ENCODE data around the gene ARHGEF7. TPM values are rescaled to one million over a fixed set of nuclear protein-coding genes. Genes with fewer than 3 reads are reported as not detected.

The ARHGEF7 gene
- total RNA-seq, 1 experiment from 2014 or later = 47.3 TPM

DNA sequence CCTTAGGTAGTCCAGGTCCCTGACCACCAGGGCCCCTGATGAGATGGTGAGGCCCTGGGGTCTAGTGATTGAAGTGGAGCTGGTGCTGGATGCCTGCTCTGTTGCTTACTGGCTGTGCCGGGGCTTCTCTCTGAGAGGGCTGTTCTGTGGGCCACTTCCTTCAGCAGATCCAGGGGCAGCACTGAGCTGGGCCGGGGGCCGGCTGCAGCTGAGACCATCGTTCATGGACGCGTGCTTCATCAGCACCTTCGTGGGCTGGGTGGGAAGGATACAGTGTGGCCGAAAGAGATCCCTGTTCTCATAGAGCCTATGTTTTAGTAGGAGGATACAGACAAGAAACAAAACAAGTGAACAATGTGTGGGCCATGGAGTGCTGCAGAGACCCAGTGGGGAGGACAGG is 172.1 kb downstream of the ARHGEF7 start (continued):
- TF ChIP-seq, protein P1, sequence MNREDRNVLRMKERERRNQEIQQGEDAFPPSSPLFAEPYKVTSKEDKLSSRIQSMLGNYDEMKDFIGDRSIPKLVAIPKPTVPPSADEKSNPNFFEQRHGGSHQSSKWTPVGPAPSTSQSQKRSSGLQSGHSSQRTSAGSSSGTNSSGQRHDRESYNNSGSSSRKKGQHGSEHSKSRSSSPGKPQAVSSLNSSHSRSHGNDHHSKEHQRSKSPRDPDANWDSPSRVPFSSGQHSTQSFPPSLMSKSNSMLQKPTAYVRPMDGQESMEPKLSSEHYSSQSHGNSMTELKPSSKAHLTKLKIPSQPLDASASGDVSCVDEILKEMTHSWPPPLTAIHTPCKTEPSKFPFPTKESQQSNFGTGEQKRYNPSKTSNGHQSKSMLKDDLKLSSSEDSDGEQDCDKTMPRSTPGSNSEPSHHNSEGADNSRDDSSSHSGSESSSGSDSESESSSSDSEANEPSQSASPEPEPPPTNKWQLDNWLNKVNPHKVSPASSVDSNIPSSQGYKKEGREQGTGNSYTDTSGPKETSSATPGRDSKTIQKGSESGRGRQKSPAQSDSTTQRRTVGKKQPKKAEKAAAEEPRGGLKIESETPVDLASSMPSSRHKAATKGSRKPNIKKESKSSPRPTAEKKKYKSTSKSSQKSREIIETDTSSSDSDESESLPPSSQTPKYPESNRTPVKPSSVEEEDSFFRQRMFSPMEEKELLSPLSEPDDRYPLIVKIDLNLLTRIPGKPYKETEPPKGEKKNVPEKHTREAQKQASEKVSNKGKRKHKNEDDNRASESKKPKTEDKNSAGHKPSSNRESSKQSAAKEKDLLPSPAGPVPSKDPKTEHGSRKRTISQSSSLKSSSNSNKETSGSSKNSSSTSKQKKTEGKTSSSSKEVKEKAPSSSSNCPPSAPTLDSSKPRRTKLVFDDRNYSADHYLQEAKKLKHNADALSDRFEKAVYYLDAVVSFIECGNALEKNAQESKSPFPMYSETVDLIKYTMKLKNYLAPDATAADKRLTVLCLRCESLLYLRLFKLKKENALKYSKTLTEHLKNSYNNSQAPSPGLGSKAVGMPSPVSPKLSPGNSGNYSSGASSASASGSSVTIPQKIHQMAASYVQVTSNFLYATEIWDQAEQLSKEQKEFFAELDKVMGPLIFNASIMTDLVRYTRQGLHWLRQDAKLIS (CRISPR knock-in tag; IDR thresholded peaks at IDR 0.05; ENCODE audit: borderline replicate concordance) = no peak
- TF ChIP-seq, protein P2, sequence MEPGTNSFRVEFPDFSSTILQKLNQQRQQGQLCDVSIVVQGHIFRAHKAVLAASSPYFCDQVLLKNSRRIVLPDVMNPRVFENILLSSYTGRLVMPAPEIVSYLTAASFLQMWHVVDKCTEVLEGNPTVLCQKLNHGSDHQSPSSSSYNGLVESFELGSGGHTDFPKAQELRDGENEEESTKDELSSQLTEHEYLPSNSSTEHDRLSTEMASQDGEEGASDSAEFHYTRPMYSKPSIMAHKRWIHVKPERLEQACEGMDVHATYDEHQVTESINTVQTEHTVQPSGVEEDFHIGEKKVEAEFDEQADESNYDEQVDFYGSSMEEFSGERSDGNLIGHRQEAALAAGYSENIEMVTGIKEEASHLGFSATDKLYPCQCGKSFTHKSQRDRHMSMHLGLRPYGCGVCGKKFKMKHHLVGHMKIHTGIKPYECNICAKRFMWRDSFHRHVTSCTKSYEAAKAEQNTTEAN (CRISPR knock-in tag; IDR thresholded peaks at IDR 0.05) = no peak
- TF ChIP-seq NFYB (CRISPR knock-in tag; conservative IDR thresholded peaks at IDR 0.05; ENCODE audit: low read depth) = no peak

DNA sequence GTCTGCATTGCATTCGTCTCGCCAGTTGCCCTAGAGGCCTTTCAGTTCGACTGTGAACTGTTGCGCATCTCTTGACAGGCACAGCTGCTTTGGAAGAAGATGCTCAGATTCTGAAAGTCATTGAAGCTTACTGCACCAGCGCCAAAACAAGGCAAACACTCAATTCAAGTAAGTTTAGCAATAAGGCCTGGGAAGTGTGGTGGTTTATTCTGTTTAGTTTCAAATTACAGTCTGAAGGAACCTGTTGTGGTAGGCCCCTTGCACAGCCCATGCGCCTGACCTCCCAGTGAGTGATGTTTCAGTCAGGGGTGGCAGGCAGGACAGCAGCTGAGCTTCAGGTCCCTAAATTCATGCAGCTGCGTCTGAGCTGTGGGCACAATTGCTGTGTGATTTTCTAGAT is 173.2 kb downstream of the ARHGEF7 start:
- ATAC-seq (no peak), DNase-seq (ENCODE audit: low spot score) (no peak)
- Mint-ChIP-seq H3K4me1 (no peaks in the 10 kb centered on the region), H3K36me3 (peaks cover 43% of the 10 kb centered on the region), H3K27ac (no peak overlapping the region), H3K9me3 (no peaks in the 10 kb centered on the region), H3K4me3 (no peak overlapping the region), H3K27me3 (ENCODE audit: low read depth) (no peaks in the 10 kb centered on the region)
- TF ChIP-seq, protein P3, sequence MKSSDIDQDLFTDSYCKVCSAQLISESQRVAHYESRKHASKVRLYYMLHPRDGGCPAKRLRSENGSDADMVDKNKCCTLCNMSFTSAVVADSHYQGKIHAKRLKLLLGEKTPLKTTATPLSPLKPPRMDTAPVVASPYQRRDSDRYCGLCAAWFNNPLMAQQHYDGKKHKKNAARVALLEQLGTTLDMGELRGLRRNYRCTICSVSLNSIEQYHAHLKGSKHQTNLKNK (CRISPR knock-in tag; IDR thresholded peaks at IDR 0.05) = no peak
- TF ChIP-seq ZBTB21 (CRISPR knock-in tag; IDR thresholded peaks at IDR 0.05; ENCODE audit: borderline replicate concordance) = no peak
- POLR2A ChIA-PET = no interaction called here
- CTCF ChIA-PET = no interaction called here

DNA sequence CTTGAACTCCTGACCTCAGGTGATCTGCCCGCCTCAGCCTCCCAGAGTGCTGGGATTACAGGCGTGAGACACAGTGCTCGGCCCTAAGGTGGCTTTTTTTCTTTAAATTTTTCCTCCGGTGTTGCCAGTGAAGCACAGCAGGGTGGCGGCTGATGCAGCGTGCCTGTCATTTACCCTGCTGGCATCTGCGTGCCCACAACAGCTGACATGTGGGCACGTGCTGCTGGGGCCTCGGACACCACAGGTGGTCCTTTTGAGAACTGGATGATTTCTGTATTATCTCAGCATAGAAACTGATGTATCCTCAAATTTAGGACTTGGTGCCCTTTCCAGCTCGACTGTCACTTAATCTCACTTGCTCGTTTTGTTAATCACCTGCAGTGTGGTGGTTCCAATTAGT is 174.1 kb downstream of the ARHGEF7 start:
- no peak overlapping the region; the same call in 1 of the 2 replicates for H3K27ac Mint-ChIP-seq
- no peaks in the 10 kb centered on the region for H3K4me1 Mint-ChIP-seq
- peaks cover 38% of the 10 kb centered on the region for H3K36me3 Mint-ChIP-seq
- CTCF ChIA-PET = no interaction called here
- POLR2A ChIA-PET = no interaction called here
- H3K9me3 Mint-ChIP-seq = no peaks in the 10 kb centered on the region
- DNase-seq (ENCODE audit: low spot score) (no peak), ATAC-seq (no peak)
- H3K27me3 Mint-ChIP-seq (ENCODE audit: low read depth) = no peaks in the 10 kb centered on the region
- no peak for TF ChIP-seq JUN (CRISPR knock-in tag; IDR thresholded peaks at IDR 0.05)
- no peak for TF ChIP-seq ZNF317 (CRISPR knock-in tag; IDR thresholded peaks at IDR 0.05; ENCODE audit: borderline replicate concordance, low read depth)
- TF ChIP-seq, protein P4, sequence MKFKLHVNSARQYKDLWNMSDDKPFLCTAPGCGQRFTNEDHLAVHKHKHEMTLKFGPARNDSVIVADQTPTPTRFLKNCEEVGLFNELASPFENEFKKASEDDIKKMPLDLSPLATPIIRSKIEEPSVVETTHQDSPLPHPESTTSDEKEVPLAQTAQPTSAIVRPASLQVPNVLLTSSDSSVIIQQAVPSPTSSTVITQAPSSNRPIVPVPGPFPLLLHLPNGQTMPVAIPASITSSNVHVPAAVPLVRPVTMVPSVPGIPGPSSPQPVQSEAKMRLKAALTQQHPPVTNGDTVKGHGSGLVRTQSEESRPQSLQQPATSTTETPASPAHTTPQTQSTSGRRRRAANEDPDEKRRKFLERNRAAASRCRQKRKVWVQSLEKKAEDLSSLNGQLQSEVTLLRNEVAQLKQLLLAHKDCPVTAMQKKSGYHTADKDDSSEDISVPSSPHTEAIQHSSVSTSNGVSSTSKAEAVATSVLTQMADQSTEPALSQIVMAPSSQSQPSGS (CRISPR knock-in tag; IDR thresholded peaks at IDR 0.05; ENCODE audit: borderline replicate concordance, low read depth) = no peak
- TF ChIP-seq, protein P5, sequence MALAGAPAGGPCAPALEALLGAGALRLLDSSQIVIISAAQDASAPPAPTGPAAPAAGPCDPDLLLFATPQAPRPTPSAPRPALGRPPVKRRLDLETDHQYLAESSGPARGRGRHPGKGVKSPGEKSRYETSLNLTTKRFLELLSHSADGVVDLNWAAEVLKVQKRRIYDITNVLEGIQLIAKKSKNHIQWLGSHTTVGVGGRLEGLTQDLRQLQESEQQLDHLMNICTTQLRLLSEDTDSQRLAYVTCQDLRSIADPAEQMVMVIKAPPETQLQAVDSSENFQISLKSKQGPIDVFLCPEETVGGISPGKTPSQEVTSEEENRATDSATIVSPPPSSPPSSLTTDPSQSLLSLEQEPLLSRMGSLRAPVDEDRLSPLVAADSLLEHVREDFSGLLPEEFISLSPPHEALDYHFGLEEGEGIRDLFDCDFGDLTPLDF (CRISPR knock-in tag; IDR thresholded peaks at IDR 0.05) = no peak
- TF ChIP-seq TEAD1 (CRISPR knock-in tag; IDR thresholded peaks at IDR 0.05) = no peak
- TF ChIP-seq ATF1 (CRISPR knock-in tag; IDR thresholded peaks at IDR 0.05) = no peak
- TF ChIP-seq ZNF121 (CRISPR knock-in tag; IDR thresholded peaks at IDR 0.05) = no peak
- no peak for TF ChIP-seq FOXJ3 (CRISPR knock-in tag; IDR thresholded peaks at IDR 0.05; ENCODE audit: borderline replicate concordance)
- no peak for TF ChIP-seq GTF2I (CRISPR knock-in tag; conservative IDR thresholded peaks at IDR 0.05)
- no peak for TF ChIP-seq NR3C1 (CRISPR knock-in tag; conservative IDR thresholded peaks at IDR 0.05; ENCODE audit: low read depth)
- TF ChIP-seq, protein P6, sequence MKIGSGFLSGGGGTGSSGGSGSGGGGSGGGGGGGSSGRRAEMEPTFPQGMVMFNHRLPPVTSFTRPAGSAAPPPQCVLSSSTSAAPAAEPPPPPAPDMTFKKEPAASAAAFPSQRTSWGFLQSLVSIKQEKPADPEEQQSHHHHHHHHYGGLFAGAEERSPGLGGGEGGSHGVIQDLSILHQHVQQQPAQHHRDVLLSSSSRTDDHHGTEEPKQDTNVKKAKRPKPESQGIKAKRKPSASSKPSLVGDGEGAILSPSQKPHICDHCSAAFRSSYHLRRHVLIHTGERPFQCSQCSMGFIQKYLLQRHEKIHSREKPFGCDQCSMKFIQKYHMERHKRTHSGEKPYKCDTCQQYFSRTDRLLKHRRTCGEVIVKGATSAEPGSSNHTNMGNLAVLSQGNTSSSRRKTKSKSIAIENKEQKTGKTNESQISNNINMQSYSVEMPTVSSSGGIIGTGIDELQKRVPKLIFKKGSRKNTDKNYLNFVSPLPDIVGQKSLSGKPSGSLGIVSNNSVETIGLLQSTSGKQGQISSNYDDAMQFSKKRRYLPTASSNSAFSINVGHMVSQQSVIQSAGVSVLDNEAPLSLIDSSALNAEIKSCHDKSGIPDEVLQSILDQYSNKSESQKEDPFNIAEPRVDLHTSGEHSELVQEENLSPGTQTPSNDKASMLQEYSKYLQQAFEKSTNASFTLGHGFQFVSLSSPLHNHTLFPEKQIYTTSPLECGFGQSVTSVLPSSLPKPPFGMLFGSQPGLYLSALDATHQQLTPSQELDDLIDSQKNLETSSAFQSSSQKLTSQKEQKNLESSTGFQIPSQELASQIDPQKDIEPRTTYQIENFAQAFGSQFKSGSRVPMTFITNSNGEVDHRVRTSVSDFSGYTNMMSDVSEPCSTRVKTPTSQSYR (CRISPR knock-in tag; IDR thresholded peaks at IDR 0.05) = no peak
- no peak overlapping the region for H3K4me3 Mint-ChIP-seq
